Left lung (tissue), 10 donors: ENCODE measurements around the gene FRMD4B. TPM values are rescaled to one million over a fixed set of nuclear protein-coding genes. Genes with fewer than 3 reads are reported as not detected.

Experiments
- ATAC-seq: fragments of 200-7000 bp; cut with Tn5 transposase; one replicate; pipeline ENCODE4 v1.9.1; 2020; ENCODE audit warnings: moderate library complexity
- DNase-seq, 4 donors: peaks; one replicate each; pipeline ENCODE4 v3.0.0-alpha.2; 2013 to 2020
- H3K27ac ChIP-seq, 2 donors: fragments of 200-600 bp; sonication (generic) in 1 of 2; one replicate each; pipeline versions ENCODE4 v1.5.0 to v1.8.0; 2020 to 2021
- H3K27me3 ChIP-seq, 2 donors: fragments of 200-600 bp; sonication (generic) in 1 of 2; one replicate each; pipeline versions ENCODE4 v1.5.0 to v1.8.0; 2020 to 2021
- H3K36me3 ChIP-seq, 2 donors: fragments of 200-600 bp; sonication (generic) in 1 of 2; one replicate each; pipeline versions ENCODE4 v1.5.0 to v1.8.0; 2020 to 2021
- H3K4me1 ChIP-seq, 2 donors: fragments of 200-600 bp; one replicate each; pipeline ENCODE4 v1.8.0; 2021
- H3K4me3 ChIP-seq, 2 donors: fragments of 200-600 bp; sonication (generic) in 1 of 2; one replicate each; pipeline versions ENCODE4 v1.5.0 to v1.8.0; 2020 to 2021; ENCODE audit warnings: mild to moderate bottlenecking in 1 of 2
- H3K9me3 ChIP-seq, 2 donors: fragments of 200-600 bp; sonication (generic) in 1 of 2; one replicate each; pipeline versions ENCODE4 v1.5.0 to v1.8.0; 2020 to 2021
- intact Hi-C, 2 donors: fragments of 100-400 bp; cut with DNase I; formaldehyde crosslinking; loops; one replicate each; pipeline versions ENCODE4 v1.11.2 to v1.14.2; 2022
- polyA plus RNA-seq, 6 donors: library from polyadenylated mRNA; unstranded; fragments of 120-200 nt; gene quantifications; one replicate each; pipeline ENCODE4 v1.2.1, GENCODE V29; 2013; ENCODE audit not compliant: insufficient read length in 6 of 6
- total RNA-seq, 2 donors: library from RNA; stranded (reverse); fragmentation: NEBNext Ultra II Directional; extraction: Animal tissue kit (Norgen Biotek cat#: 25700); gene quantifications; one replicate each; pipeline ENCODE4 v1.2.1, GENCODE V29; 2021
- TF ChIP-seq, protein P1 (sequence below), 2 donors: fragments of 200-600 bp; sonication (generic) in 1 of 2; IDR thresholded peaks; one replicate each; pipeline versions ENCODE4 v1.5.0 to v1.8.0; 2021; ENCODE audit warnings: antibody characterized with exemption in 2 of 2
- donor health status: DM: no; HTN: yes; CAD: no.
- donor health status: DM: no; HTN: no; CAD: no.

The FRMD4B gene
- total and polyA plus RNA-seq, 8 donors = 49.0 to 78.7 (median 71.1) TPM

- intact Hi-C loops = no loop called here
- Histone ChIP-seq H3K4me1 (no peaks in the 10 kb centered on the region), H3K27me3 (no peaks in the 10 kb centered on the region), H3K9me3 (no peaks in the 10 kb centered on the region), H3K36me3 (no peaks in the 10 kb centered on the region), H3K27ac (no peak overlapping the region), H3K4me3 (no peak overlapping the region)
- ATAC-seq = no peak
- DNase-seq = no peak
- TF ChIP-seq, protein P1, sequence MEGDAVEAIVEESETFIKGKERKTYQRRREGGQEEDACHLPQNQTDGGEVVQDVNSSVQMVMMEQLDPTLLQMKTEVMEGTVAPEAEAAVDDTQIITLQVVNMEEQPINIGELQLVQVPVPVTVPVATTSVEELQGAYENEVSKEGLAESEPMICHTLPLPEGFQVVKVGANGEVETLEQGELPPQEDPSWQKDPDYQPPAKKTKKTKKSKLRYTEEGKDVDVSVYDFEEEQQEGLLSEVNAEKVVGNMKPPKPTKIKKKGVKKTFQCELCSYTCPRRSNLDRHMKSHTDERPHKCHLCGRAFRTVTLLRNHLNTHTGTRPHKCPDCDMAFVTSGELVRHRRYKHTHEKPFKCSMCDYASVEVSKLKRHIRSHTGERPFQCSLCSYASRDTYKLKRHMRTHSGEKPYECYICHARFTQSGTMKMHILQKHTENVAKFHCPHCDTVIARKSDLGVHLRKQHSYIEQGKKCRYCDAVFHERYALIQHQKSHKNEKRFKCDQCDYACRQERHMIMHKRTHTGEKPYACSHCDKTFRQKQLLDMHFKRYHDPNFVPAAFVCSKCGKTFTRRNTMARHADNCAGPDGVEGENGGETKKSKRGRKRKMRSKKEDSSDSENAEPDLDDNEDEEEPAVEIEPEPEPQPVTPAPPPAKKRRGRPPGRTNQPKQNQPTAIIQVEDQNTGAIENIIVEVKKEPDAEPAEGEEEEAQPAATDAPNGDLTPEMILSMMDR (IDR thresholded peaks at IDR 0.05) = no peak
Measured at GRCh38 chr3:69142090-69142489, 243.8 kb downstream of the FRMD4B start.

DNA sequence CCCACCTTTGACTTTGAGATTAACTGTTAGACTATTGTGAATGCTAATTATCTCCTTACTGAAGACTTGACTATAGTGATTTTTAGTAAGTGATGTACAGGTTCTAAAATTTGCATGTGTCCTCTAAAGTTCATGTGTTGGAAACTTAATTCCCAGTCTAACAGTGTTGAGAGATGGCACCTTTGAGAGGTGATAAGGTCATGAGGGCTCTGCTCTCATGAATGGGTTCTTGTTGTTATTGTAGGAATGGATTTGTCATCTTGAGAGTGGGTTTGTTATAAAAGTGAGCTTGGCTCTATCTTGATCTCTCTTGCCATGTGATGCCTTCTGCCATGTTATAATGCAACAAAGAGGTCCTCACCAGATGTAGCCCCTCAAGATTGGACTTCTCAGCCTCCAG is 244.6 kb downstream of the FRMD4B start:
- intact Hi-C loops = no loop called here
- Histone ChIP-seq H3K4me1 (no peaks in the 10 kb centered on the region), H3K9me3 (no peaks in the 10 kb centered on the region), H3K36me3 (no peaks in the 10 kb centered on the region), H3K27ac (no peak overlapping the region), H3K27me3 (no peaks in the 10 kb centered on the region), H3K4me3 (no peak overlapping the region)
- TF ChIP-seq, protein P1 (IDR thresholded peaks at IDR 0.05) = no peak
- no peak for DNase-seq
- no peak for ATAC-seq

DNA sequence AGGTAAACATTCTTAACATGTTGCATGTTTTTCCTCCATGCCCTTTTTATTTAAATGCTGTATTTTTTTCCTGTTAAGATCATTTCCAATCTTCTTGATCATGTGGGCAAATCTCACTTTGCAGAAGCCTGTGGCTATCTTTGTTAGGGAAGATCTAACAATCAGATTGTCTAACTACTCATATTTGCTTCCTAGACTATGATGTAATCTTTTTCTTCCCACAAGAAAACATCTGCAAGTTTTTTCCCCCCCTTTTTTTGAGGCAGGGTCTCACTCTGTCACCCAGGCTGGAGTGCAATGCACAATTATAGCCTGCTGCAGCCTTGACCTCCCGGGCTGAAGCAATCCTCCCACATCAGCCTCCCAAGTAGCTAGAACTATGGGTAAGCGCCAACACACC is 248.5 kb downstream of the FRMD4B start:
- TF ChIP-seq, protein P1 (IDR thresholded peaks at IDR 0.05) = no peak

GRCh38 chr3:69137005-69137404 is 248.9 kb downstream of the FRMD4B start:
- H3K27me3 ChIP-seq = no peaks in the 10 kb centered on the region
- no peak overlapping the region for H3K27ac ChIP-seq
- H3K4me3 ChIP-seq = no peak overlapping the region
- no peaks in the 10 kb centered on the region for H3K9me3 ChIP-seq
- H3K36me3 ChIP-seq = no peaks in the 10 kb centered on the region
- TF ChIP-seq, protein P1 (IDR thresholded peaks at IDR 0.05) = no peak
- intact Hi-C loops = no loop called here
- ATAC-seq (no peak), DNase-seq (no peak)
- H3K4me1 ChIP-seq = no peaks in the 10 kb centered on the region

More for the DNA sequence above, 248.5 kb downstream of the FRMD4B start:
- ATAC-seq (no peak), DNase-seq (no peak)
- Histone ChIP-seq H3K9me3 (no peaks in the 10 kb centered on the region), H3K36me3 (no peaks in the 10 kb centered on the region), H3K27me3 (no peaks in the 10 kb centered on the region), H3K4me1 (no peaks in the 10 kb centered on the region), H3K4me3 (no peak overlapping the region), H3K27ac (no peak overlapping the region)
- intact Hi-C loops = no loop called here

GRCh38 chr3:69130689-69131088 is 255.2 kb downstream of the FRMD4B start:
- no peaks in the 10 kb centered on the region for H3K27me3 ChIP-seq
- no peak for DNase-seq
- H3K36me3 ChIP-seq = no peaks in the 10 kb centered on the region
- intact Hi-C loops = no loop called here
- TF ChIP-seq, protein P1 (IDR thresholded peaks at IDR 0.05) = no peak
- no peak overlapping the region for H3K4me3 ChIP-seq
- H3K27ac ChIP-seq = no peak overlapping the region
- H3K9me3 ChIP-seq = no peaks in the 10 kb centered on the region
- no peak for ATAC-seq
- H3K4me1 ChIP-seq = no peaks in the 10 kb centered on the region
